SK-N-MC (cell line): ENCODE results near the gene PPP1R13L.

ENCODE experiments used
- EZH2 ChIP-seq: fragments of 200-600 bp; sonication (generic); IDR thresholded peaks from one replicate; pipeline ENCODE4 v1.6.1; 2017; ENCODE audit warnings: antibody characterized with exemption
- FOXP2 ChIP-seq: optimal IDR thresholded peaks from 2 replicates; pipeline ENCODE3; 2011; ENCODE audit warnings: mild to moderate bottlenecking, moderate library complexity; ENCODE audit not compliant: insufficient read depth; ENCODE audit errors: extremely low read length, control extremely low read depth
- POLR2AphosphoS5 ChIP-seq: IDR thresholded peaks from 2 replicates; pipeline ENCODE4 v1.6.1; 2012; ENCODE audit warnings: mild to moderate bottlenecking, low read depth, low read length, borderline replicate concordance

DNA sequence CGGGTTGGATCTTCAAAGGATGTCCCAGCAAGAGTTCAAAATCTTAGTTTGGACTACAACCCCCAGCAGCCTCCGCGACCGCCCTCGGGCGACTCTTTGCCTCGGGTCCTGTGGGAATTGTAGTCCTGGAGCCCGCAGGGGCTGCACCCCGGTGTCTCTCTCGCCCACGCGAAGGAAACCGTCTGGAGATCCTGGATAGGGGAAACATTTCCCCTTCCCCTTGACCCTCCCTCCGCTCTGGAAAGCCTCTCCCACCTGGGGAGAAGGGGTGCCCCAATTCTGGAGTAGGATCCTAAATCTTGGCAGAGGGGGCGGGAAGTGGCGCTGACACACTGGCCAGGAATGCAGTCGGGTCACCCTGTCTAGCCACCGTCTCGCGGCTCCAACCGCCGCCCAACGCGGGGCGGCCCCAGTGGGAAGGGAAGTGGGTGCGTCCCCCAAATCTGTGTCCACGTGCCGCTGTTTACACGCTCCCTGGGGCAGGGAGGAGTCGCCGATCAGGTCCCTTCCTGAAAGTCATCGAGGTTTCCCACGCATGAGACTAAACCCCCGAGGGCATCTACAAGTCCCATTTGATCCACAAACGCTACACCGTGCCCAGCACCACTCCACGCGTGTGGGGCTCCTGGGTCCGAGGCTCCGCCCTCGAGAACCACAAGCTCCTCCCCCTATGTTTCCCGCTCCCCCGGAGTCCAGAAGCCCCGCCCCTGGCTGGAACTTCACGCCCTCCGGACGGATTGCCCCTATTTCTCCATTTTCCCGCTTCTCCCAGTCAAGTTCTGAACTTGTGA lies 761 bp upstream of the PPP1R13L start:
- no peak for TF ChIP-seq EZH2
- peak; percentile 68; the same call in 1 of the 2 replicates for TF ChIP-seq POLR2AphosphoS5
- no peak for TF ChIP-seq FOXP2
